Measurements from ENCODE around the gene ATCAY.
"Not testable (repeated sequence)": the region's sequence is repeated elsewhere in the genome, so short reads cannot be mapped to it uniquely, and the experiment has no call there.

The ATCAY gene

GRCh38 chr19:3904233-3904632 is 23.7 kb downstream of the ATCAY start:
- no peak for DNase-seq

GRCh38 chr19:3907626-3908265 is 27.3 kb downstream of the ATCAY start:
- no peak for DNase-seq

GRCh38 chr19:3908266-3909054 is 28.0 kb downstream of the ATCAY start:
- no peak for DNase-seq

GRCh38 chr19:3910105-3910504 is 29.6 kb downstream of the ATCAY start:
- no peak for DNase-seq

GRCh38 chr19:3914199-3914598 is 33.7 kb downstream of the ATCAY start:
- no peak for DNase-seq

- no peak for DNase-seq
Observed at GRCh38 chr19:3916033-3916432, 35.5 kb downstream of the ATCAY start.

- DNase-seq, result no peak
Observed at GRCh38 chr19:3919793-3920192, 39.3 kb downstream of the ATCAY start.

- DNase-seq, result no peak
Observed at GRCh38 chr19:3923096-3923758, 42.7 kb downstream of the ATCAY start.

GRCh38 chr19:3923912-3924311 is 43.4 kb downstream of the ATCAY start:
- DNase-seq, result no peak

GRCh38 chr19:3931041-3931440 is 50.6 kb downstream of the ATCAY start:
- DNase-seq, result no peak

GRCh38 chr19:3932931-3933810 is 52.7 kb downstream of the ATCAY start, which contains the start of gene NMRK2:
NMRK2 (plus strand) TSS chr19:3933069; CDS start chr19:3933672, 603 bp downstream.
- DNase-seq, result no peak

- no peak for DNase-seq
Observed at GRCh38 chr19:3936506-3937442, 56.3 kb downstream of the ATCAY start.

- DNase-seq, result not testable (repeated sequence)
Observed at GRCh38 chr19:3938300-3938950, 57.9 kb downstream of the ATCAY start.

- DNase-seq, result no peak
Observed at GRCh38 chr19:3942790-3943409, 62.4 kb downstream of the ATCAY start.

GRCh38 chr19:3944018-3944721 is 63.7 kb downstream of the ATCAY start:
- DNase-seq, result no peak

GRCh38 chr19:3945838-3946237 is 65.4 kb downstream of the ATCAY start:
- DNase-seq, result no peak

GRCh38 chr19:3947316-3947933 is 66.9 kb downstream of the ATCAY start:
- not testable (repeated sequence) for DNase-seq

- DNase-seq, result no peak
Observed at GRCh38 chr19:3949294-3949693, 68.8 kb downstream of the ATCAY start.
